Measurements from ENCODE around the gene HNF4A. TPM values are rescaled to one million over a fixed set of nuclear protein-coding genes. Genes with fewer than 3 reads are reported as not detected.
"Not testable (repeated sequence)": the region's sequence is repeated elsewhere in the genome, so short reads cannot be mapped to it uniquely, and the experiment has no call there.

Gene HNF4A
- total RNA-seq, 3 donors from 2014 or later (not counting 1 experiment from before 2014, with no cell fraction given) = not detected

DNA sequence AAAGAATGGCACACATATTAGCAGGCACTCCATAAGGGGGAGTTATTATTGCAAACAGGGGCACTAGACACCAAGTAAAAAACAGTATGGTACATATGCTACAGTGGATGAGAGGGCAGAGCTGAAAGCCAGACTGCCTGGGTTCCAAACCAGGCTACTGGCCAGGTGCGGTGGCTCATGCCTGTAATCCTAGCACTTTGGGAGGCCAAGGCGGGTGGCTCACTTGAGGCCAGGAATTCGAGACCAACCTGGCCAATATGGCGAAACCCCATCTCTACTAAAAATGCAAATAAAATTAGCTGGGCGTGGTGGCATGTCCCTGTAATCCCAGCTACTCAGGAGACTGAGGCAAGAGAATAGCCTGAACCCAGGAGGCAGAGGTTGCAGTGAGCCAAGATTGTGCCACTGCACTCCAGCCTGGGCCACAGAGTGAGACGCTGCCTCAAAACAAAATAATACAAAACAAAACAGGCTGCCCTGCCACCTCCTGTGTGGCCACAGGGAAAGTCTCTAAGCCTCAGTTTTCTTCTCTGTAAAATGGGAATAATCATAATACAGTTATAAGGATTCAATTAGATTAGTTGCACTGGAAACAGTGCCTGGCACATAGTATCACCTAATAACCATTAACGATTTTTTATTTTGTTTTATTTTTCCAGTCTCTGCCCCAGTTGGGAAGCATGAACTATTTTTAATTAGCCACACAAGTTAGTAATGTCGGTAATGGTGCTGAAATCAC, 112.7 kb downstream of the HNF4A start:
- ATAC-seq (no peak), DNase-seq (no peak)
- TF ChIP-seq, protein P1, sequence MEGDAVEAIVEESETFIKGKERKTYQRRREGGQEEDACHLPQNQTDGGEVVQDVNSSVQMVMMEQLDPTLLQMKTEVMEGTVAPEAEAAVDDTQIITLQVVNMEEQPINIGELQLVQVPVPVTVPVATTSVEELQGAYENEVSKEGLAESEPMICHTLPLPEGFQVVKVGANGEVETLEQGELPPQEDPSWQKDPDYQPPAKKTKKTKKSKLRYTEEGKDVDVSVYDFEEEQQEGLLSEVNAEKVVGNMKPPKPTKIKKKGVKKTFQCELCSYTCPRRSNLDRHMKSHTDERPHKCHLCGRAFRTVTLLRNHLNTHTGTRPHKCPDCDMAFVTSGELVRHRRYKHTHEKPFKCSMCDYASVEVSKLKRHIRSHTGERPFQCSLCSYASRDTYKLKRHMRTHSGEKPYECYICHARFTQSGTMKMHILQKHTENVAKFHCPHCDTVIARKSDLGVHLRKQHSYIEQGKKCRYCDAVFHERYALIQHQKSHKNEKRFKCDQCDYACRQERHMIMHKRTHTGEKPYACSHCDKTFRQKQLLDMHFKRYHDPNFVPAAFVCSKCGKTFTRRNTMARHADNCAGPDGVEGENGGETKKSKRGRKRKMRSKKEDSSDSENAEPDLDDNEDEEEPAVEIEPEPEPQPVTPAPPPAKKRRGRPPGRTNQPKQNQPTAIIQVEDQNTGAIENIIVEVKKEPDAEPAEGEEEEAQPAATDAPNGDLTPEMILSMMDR (IDR thresholded peaks at IDR 0.05) = no peak
- H3K27me3 Mint-ChIP-seq (ENCODE audit: low read depth in 2 of 2) = peaks cover 0 to 3% of the 10 kb centered on the region in 2 donors
- no peak overlapping the region for H3K4me3 ChIP-seq (ENCODE audit: low read length)
- WGBS (ENCODE audit: insufficient coverage) = 91% methylated on average over 8 of the region's 8 CpGs
- H3K27ac ChIP-seq (ENCODE audit: low read length) = no peak overlapping the region
- no peaks in the 10 kb centered on the region for H3K4me1 ChIP-seq (ENCODE audit: control insufficient read depth, insufficient read depth, low read length)
- no peaks in the 10 kb centered on the region for H3K9me3 ChIP-seq (ENCODE audit: control insufficient read depth, insufficient read depth, low read length)
- H3K27me3 ChIP-seq (ENCODE audit: control insufficient read depth, insufficient read depth, low read length) = no peaks in the 10 kb centered on the region
- H3K4me1 Mint-ChIP-seq = no peaks in the 10 kb centered on the region
- H3K36me3 ChIP-seq (ENCODE audit: control insufficient read depth, insufficient read depth, low read length) = no peaks in the 10 kb centered on the region
- H3K36me3 Mint-ChIP-seq = no peaks in the 10 kb centered on the region
- no peak overlapping the region for H3K4me3 Mint-ChIP-seq
- intact Hi-C loops (cut with micrococcal nuclease) = loop anchor here (10.0 kb wide), 1 partner anchor 253 kb away; the partner anchor contains the start of gene OSER1
- no peaks in the 10 kb centered on the region for H3K9me3 Mint-ChIP-seq
- H3K27ac Mint-ChIP-seq = no peak overlapping the region

DNA sequence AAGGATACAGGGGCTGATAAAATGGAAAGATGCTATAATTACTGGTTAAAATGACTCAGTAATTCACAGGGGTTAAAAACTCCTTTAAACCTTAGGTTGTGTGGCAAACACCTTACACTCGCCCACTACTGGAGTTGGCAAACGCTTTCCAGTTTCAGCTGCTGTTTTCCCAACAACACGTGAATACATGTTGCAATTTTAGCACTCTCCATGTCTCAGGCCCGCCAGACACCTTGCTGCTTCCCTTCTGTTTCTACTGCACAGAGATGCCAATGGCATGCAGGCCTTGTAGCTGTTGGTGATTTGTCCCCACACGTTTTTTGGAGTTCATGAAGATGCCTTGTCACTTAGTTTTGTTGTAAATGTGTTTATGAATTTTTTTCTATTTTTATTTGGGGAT, 114.8 kb downstream of the HNF4A start:
- Mint-ChIP-seq H3K9me3 (no peaks in the 10 kb centered on the region), H3K27me3 (ENCODE audit: low read depth in 2 of 2) (peaks cover 0 to 3% of the 10 kb centered on the region in 2 donors), H3K4me1 (peaks cover 7 to 8% of the 10 kb centered on the region in 2 donors), H3K4me3 (no peak overlapping the region), H3K36me3 (no peaks in the 10 kb centered on the region), H3K27ac (no peak overlapping the region)
- no peak for DNase-seq
- ATAC-seq = no peak
- WGBS (ENCODE audit: insufficient coverage) = 78% methylated on average over 5 of the region's 5 CpGs
- H3K4me1 ChIP-seq (ENCODE audit: control insufficient read depth, insufficient read depth, low read length) = peaks cover 5% of the 10 kb centered on the region
- H3K27ac ChIP-seq (ENCODE audit: low read length) = no peak overlapping the region
- H3K27me3 ChIP-seq (ENCODE audit: control insufficient read depth, insufficient read depth, low read length) = no peaks in the 10 kb centered on the region
- no peaks in the 10 kb centered on the region for H3K9me3 ChIP-seq (ENCODE audit: control insufficient read depth, insufficient read depth, low read length)
- TF ChIP-seq, protein P1 (IDR thresholded peaks at IDR 0.05) = no peak
- H3K36me3 ChIP-seq (ENCODE audit: control insufficient read depth, insufficient read depth, low read length) = no peaks in the 10 kb centered on the region
- intact Hi-C loops (cut with micrococcal nuclease) = no loop called here
- no peak overlapping the region for H3K4me3 ChIP-seq (ENCODE audit: low read length)

DNA sequence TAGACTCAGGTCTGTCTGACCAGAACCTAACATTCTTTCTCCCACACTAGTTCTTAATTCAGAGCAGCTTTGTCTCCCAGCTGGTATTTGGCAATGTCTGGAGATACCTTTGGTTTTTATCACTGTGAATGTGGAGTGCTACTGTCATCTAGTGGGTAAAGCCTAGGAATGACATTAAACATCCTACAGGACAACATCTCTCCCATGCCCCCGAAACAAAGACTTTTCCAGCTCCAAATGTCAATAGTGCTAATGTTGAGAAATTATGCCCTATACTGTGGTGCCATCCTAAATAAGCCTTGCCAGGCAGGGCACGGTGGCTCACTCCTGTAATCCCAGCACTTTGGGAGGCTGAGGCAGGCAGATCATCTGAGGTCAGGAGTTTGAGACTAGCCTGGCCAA, 116.0 kb downstream of the HNF4A start:
- TF ChIP-seq, protein P1 (IDR thresholded peaks at IDR 0.05) = no peak
- WGBS (ENCODE audit: insufficient coverage) = 69% methylated on average over 2 of the region's 2 CpGs
- no peaks in the 10 kb centered on the region for H3K27me3 ChIP-seq (ENCODE audit: control insufficient read depth, insufficient read depth, low read length)
- Mint-ChIP-seq H3K27me3 (ENCODE audit: low read depth in 2 of 2) (peaks cover 0 to 3% of the 10 kb centered on the region in 2 donors), H3K27ac (no peak overlapping the region), H3K9me3 (no peaks in the 10 kb centered on the region), H3K36me3 (no peaks in the 10 kb centered on the region), H3K4me1 (peaks cover 18 to 19% of the 10 kb centered on the region in 2 donors), H3K4me3 (no peak overlapping the region)
- no peak for DNase-seq
- peaks cover 14% of the 10 kb centered on the region for H3K4me1 ChIP-seq (ENCODE audit: control insufficient read depth, insufficient read depth, low read length)
- no peaks in the 10 kb centered on the region for H3K9me3 ChIP-seq (ENCODE audit: control insufficient read depth, insufficient read depth, low read length)
- no peak for ATAC-seq
- no peak overlapping the region for H3K27ac ChIP-seq (ENCODE audit: low read length)
- H3K4me3 ChIP-seq (ENCODE audit: low read length) = no peak overlapping the region
- no peaks in the 10 kb centered on the region for H3K36me3 ChIP-seq (ENCODE audit: control insufficient read depth, insufficient read depth, low read length)
- intact Hi-C loops (cut with micrococcal nuclease) = no loop called here

DNA sequence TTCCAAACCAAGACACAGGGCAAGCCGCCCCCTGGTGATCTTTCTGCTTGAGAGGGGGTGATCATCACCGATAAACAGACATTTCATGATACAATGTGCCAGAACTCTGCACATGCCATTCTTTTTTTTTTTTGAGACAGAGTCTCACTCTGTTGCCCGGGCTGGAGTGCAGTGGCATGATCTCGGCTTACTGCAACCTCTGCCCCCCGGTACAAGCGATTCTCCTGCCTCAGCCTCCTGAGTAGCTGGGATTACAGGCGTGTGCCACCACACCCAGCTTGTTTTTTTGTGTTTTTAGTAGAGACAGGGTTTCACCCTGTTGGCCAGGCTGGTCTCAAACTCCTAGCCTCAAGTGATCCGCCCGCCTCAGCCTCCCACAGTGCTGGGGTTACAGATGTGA, 116.8 kb downstream of the HNF4A start:
- not testable (repeated sequence) for H3K27ac Mint-ChIP-seq
- 91% methylated on average over 9 of the region's 9 CpGs for WGBS (ENCODE audit: insufficient coverage)

More for the DNA sequence above, 116.8 kb downstream of the HNF4A start:
- intact Hi-C loops (cut with micrococcal nuclease); H3K4me3 ChIP-seq (ENCODE audit: low read length); H3K36me3 Mint-ChIP-seq; ATAC-seq; H3K27me3 ChIP-seq (ENCODE audit: control insufficient read depth, insufficient read depth, low read length); H3K27me3 Mint-ChIP-seq (ENCODE audit: low read depth in 2 of 2); H3K9me3 ChIP-seq (ENCODE audit: control insufficient read depth, insufficient read depth, low read length); DNase-seq; H3K36me3 ChIP-seq (ENCODE audit: control insufficient read depth, insufficient read depth, low read length); H3K4me3 Mint-ChIP-seq; H3K9me3 Mint-ChIP-seq; H3K27ac ChIP-seq (ENCODE audit: low read length): not testable (repeated sequence)
- H3K4me1 ChIP-seq (ENCODE audit: control insufficient read depth, insufficient read depth, low read length) = peaks cover 15% of the 10 kb centered on the region
- peaks cover 26% of the 10 kb centered on the region in 2 donors for H3K4me1 Mint-ChIP-seq
